MM.1S (cell line): Measurements from ENCODE around the gene CAMSAP1.

Source experiments
- DNase-seq: peaks from one replicate; pipeline ENCODE4 v3.0.0-alpha.2; 2015
- H2AFZ ChIP-seq: fragments of 300-600 bp; sonication (generic); 2 replicates; pipeline ENCODE4 v1.6.0; 2016; ENCODE audit warnings: antibody characterized with exemption, low read length
- H3F3A ChIP-seq: fragments of 300-600 bp; sonication (generic); 2 replicates; pipeline ENCODE4 v1.6.1; 2016; ENCODE audit warnings: mild to moderate bottlenecking, antibody characterized with exemption, low read length, moderate library complexity, mixed read lengths; ENCODE audit not compliant: insufficient read depth
- H3K27ac ChIP-seq: fragments of 300-600 bp; sonication (generic); 2 replicates; pipeline ENCODE4 v1.5.1; 2016; ENCODE audit warnings: mild to moderate bottlenecking, low read length
- H3K27me3 ChIP-seq: fragments of 300-600 bp; sonication (generic); replicated peaks from 2 replicates; pipeline ENCODE4 v1.6.0; 2016; ENCODE audit warnings: low read length; ENCODE audit not compliant: insufficient read depth
- H3K36me3 ChIP-seq: fragments of 300-600 bp; sonication (generic); replicated peaks from 2 replicates; pipeline ENCODE4 v1.6.1; 2016; ENCODE audit warnings: mild to moderate bottlenecking, low read length, mixed read lengths; ENCODE audit not compliant: insufficient read depth
- H3K4me1 ChIP-seq: fragments of 300-600 bp; sonication (generic); 2 replicates; pipeline ENCODE4 v1.6.1; 2016; ENCODE audit warnings: low read length, mixed read lengths
- H3K4me2 ChIP-seq: fragments of 300-600 bp; sonication (generic); 2 replicates; pipeline ENCODE4 v1.6.0; 2016; ENCODE audit warnings: low read depth, low read length
- H3K4me3 ChIP-seq: fragments of 300-600 bp; sonication (generic); 2 replicates; pipeline ENCODE4 v1.5.1; 2016; ENCODE audit warnings: low read length, mixed read lengths
- H3K79me2 ChIP-seq: fragments of 300-600 bp; sonication (generic); 2 replicates; pipeline ENCODE4 v1.6.1; 2016; ENCODE audit warnings: mixed run types, low read length, mixed read lengths
- H3K9ac ChIP-seq: fragments of 300-600 bp; sonication (generic); 2 replicates; pipeline ENCODE4 v1.6.1; 2016; ENCODE audit warnings: low read length, mixed read lengths
- H3K9me2 ChIP-seq: fragments of 300-600 bp; sonication (generic); replicated peaks from 2 replicates; pipeline ENCODE4 v1.6.1; 2016; ENCODE audit warnings: mild to moderate bottlenecking, low read length, mixed read lengths; ENCODE audit not compliant: insufficient read depth
- H3K9me3 ChIP-seq: fragments of 300-600 bp; sonication (generic); replicated peaks from 2 replicates; pipeline ENCODE4 v1.6.1; 2016; ENCODE audit warnings: mild to moderate bottlenecking, low read length, mixed read lengths; ENCODE audit not compliant: insufficient read depth
- H4K20me1 ChIP-seq: fragments of 300-600 bp; sonication (generic); 2 replicates; pipeline ENCODE4 v1.6.1; 2016; ENCODE audit warnings: mild to moderate bottlenecking, low read length, moderate library complexity, mixed read lengths; ENCODE audit not compliant: insufficient read depth
- CTCF ChIP-seq: fragments of 300-600 bp; sonication (generic); IDR thresholded peaks from 2 replicates; pipeline ENCODE4 v1.5.1; 2016; ENCODE audit warnings: antibody characterized with exemption, low read length, mixed read lengths
- EZH2 ChIP-seq: fragments of 300-600 bp; sonication (generic); optimal IDR thresholded peaks from 2 replicates; pipeline ENCODE3; 2017; ENCODE audit warnings: low read depth, mild to moderate bottlenecking, antibody characterized with exemption, low read length, mixed read lengths
- EZH2phosphoT487 ChIP-seq: fragments of 300-600 bp; sonication (generic); IDR thresholded peaks from 2 replicates; pipeline ENCODE4 v1.6.1; 2018; ENCODE audit warnings: antibody characterized with exemption, low read length

Gene CAMSAP1

GRCh38 chr9:135909371-135909770, 2.0 kb upstream of the CAMSAP1 start:
- Histone ChIP-seq H3K27ac (no peak overlapping the region), H3K36me3 (0 out of 2 replicates have a peak, but pooled peaks cover 3% of the 10 kb centered on the region), H3K4me3 (no peak overlapping the region), H3K9ac (no peak overlapping the region), H3K79me2 (peaks cover 31% of the 10 kb centered on the region), H3K4me2 (no peak overlapping the region), H3K4me1 (peaks cover 13% of the 10 kb centered on the region), H4K20me1 (no peaks in the 10 kb centered on the region), H2AFZ (no peak overlapping the region), H3K27me3 (no peaks in the 10 kb centered on the region), H3K9me2 (no peaks in the 10 kb centered on the region), H3F3A (no peaks in the 10 kb centered on the region), H3K9me3 (no peaks in the 10 kb centered on the region)
- TF ChIP-seq EZH2 (no peak), CTCF (no peak), EZH2phosphoT487 (no peak)
- no peak for DNase-seq

GRCh38 chr9:135908754-135909204, 1.4 kb upstream of the CAMSAP1 start:
- H3K9me3 ChIP-seq = no peaks in the 10 kb centered on the region
- H3K79me2 ChIP-seq = peaks cover 36% of the 10 kb centered on the region
- no peaks in the 10 kb centered on the region for H3K9me2 ChIP-seq
- no peaks in the 10 kb centered on the region for H3F3A ChIP-seq
- peaks cover 13% of the 10 kb centered on the region for H3K4me1 ChIP-seq
- H3K4me2 ChIP-seq = peak overlapping the region; percentile 93
- no peak overlapping the region for H3K27ac ChIP-seq
- no peak overlapping the region for H3K9ac ChIP-seq
- no peaks in the 10 kb centered on the region for H3K27me3 ChIP-seq
- H4K20me1 ChIP-seq = no peaks in the 10 kb centered on the region
- DNase-seq = no peak
- no peak overlapping the region for H2AFZ ChIP-seq
- H3K36me3 ChIP-seq = 0 out of 2 replicates have a peak, but pooled peaks cover 3% of the 10 kb centered on the region
- TF ChIP-seq CTCF (no peak), EZH2phosphoT487 (no peak), EZH2 (no peak)
- no peak overlapping the region; the same call in 1 of the 2 replicates for H3K4me3 ChIP-seq

GRCh38 chr9:135908093-135908753, 877 bp upstream of the CAMSAP1 start:
- no peak for DNase-seq
- Histone ChIP-seq H3K4me1 (peaks cover 13% of the 10 kb centered on the region), H3F3A (no peaks in the 10 kb centered on the region), H4K20me1 (no peaks in the 10 kb centered on the region), H3K9ac (peak overlapping the region; percentile 55; the same call in 1 of the 2 replicates), H3K36me3 (no peaks in the 10 kb centered on the region), H3K4me3 (peak overlapping the region; percentile 82), H3K79me2 (peaks cover 42% of the 10 kb centered on the region), H2AFZ (peak overlapping the region; percentile 88), H3K9me3 (no peaks in the 10 kb centered on the region), H3K9me2 (no peaks in the 10 kb centered on the region), H3K27ac (no peak overlapping the region), H3K4me2 (peak overlapping the region; percentile 93), H3K27me3 (no peaks in the 10 kb centered on the region)
- no peak for TF ChIP-seq CTCF
- no peak for TF ChIP-seq EZH2
- no peak for TF ChIP-seq EZH2phosphoT487
